H9 (cell line): ENCODE measurements around the gene ITPKB. TPM values are rescaled to one million over a fixed set of nuclear protein-coding genes. Genes with fewer than 3 reads are reported as not detected.

Source experiments
- DNase-seq: peaks from one replicate; pipeline ENCODE4 v3.0.0-alpha.2; 2017
- H2AFZ ChIP-seq: one replicate; pipeline ENCODE4 v1.6.1; 2013; ENCODE audit warnings: mild to moderate bottlenecking, low read length, control low read depth, moderate library complexity
- H2AK5ac ChIP-seq: 2 replicates; pipeline ENCODE4 v1.6.1; 2013; ENCODE audit warnings: low read length, control low read depth, mixed read lengths; ENCODE audit not compliant: insufficient read length
- H2BK120ac ChIP-seq: one replicate; pipeline ENCODE4 v1.6.1; 2013; ENCODE audit warnings: low read depth, mild to moderate bottlenecking, low read length, control low read depth, inconsistent platforms; ENCODE audit not compliant: poor library complexity, severe bottlenecking
- H2BK12ac ChIP-seq: 2 replicates; pipeline ENCODE4 v1.6.1; 2013; ENCODE audit warnings: low read length, control low read depth, mixed read lengths, low read depth; ENCODE audit not compliant: insufficient read length
- H2BK15ac ChIP-seq: 2 replicates; pipeline ENCODE4 v1.6.1; 2013; ENCODE audit warnings: low read depth, low read length, control low read depth
- H2BK20ac ChIP-seq: one replicate; pipeline ENCODE4 v1.6.1; 2013; ENCODE audit warnings: low read depth, mild to moderate bottlenecking, low read length, control low read depth, inconsistent platforms; ENCODE audit not compliant: poor library complexity, severe bottlenecking
- H2BK5ac ChIP-seq: 2 replicates; pipeline ENCODE4 v1.6.1; 2013; ENCODE audit warnings: low read length, control low read depth, mixed read lengths; ENCODE audit not compliant: insufficient read length
- H3K14ac ChIP-seq: 2 replicates; pipeline ENCODE4 v1.6.1; 2013; ENCODE audit warnings: low read length, control low read depth; ENCODE audit not compliant: insufficient read depth
- H3K18ac ChIP-seq: 2 replicates; pipeline ENCODE4 v1.6.1; 2013; ENCODE audit warnings: low read depth, mild to moderate bottlenecking, mixed read lengths, low read length, control low read depth; ENCODE audit not compliant: insufficient read length
- H3K23ac ChIP-seq: 2 replicates; pipeline ENCODE4 v1.6.1; 2013; ENCODE audit warnings: low read length, control low read depth, mixed read lengths, low read depth; ENCODE audit not compliant: insufficient read length
- H3K23me2 ChIP-seq: 2 replicates; pipeline ENCODE4 v1.6.1; 2013; ENCODE audit warnings: low read depth, mild to moderate bottlenecking, mixed read lengths, low read length, control low read depth; ENCODE audit not compliant: insufficient read length, poor library complexity, severe bottlenecking
- H3K27ac ChIP-seq: 2 replicates; pipeline ENCODE4 v1.5.1; 2013; ENCODE audit warnings: low read length, control low read depth, mixed read lengths, low read depth; ENCODE audit not compliant: insufficient read length
- H3K27me3 ChIP-seq: 2 replicates; pipeline ENCODE4 v1.6.1; 2013; ENCODE audit warnings: low read length, control low read depth, inconsistent platforms; ENCODE audit not compliant: insufficient read depth
- H3K4ac ChIP-seq: 2 replicates; pipeline ENCODE4 v1.6.1; 2013; ENCODE audit warnings: low read depth, mild to moderate bottlenecking, control low read depth, inconsistent platforms, low read length, moderate library complexity
- H3K4me1 ChIP-seq: 2 replicates; pipeline ENCODE4 v1.6.1; 2013; ENCODE audit warnings: low read length, control low read depth, inconsistent platforms; ENCODE audit not compliant: insufficient read depth
- H3K4me2 ChIP-seq: 2 replicates; pipeline ENCODE4 v1.6.1; 2013; ENCODE audit warnings: low read length, control low read depth, mixed read lengths; ENCODE audit not compliant: insufficient read length, insufficient read depth
- H3K56ac ChIP-seq: 2 replicates; pipeline ENCODE4 v1.6.1; 2013; ENCODE audit warnings: low read depth, mild to moderate bottlenecking, mixed read lengths, low read length, control low read depth; ENCODE audit not compliant: insufficient read length
- H3K79me1 ChIP-seq: 2 replicates; pipeline ENCODE4 v1.6.1; 2013; ENCODE audit warnings: low read depth, mild to moderate bottlenecking, moderate library complexity, low read length, control low read depth, inconsistent platforms; ENCODE audit not compliant: insufficient read depth, poor library complexity, severe bottlenecking
- H3K79me2 ChIP-seq: 2 replicates; pipeline ENCODE4 v1.6.1; 2013; ENCODE audit warnings: low read length, control low read depth, inconsistent platforms; ENCODE audit not compliant: insufficient read depth
- H3K9ac ChIP-seq: 2 replicates; pipeline ENCODE4 v1.6.1; 2013; ENCODE audit warnings: low read length, control low read depth, mixed read lengths; ENCODE audit not compliant: insufficient read length; ENCODE audit errors: extremely low read depth
- H3K9me3 ChIP-seq: one replicate; pipeline ENCODE4 v1.6.1; 2013; ENCODE audit warnings: low read depth, low read length, inconsistent platforms; ENCODE audit not compliant: control insufficient read depth
- H3T11ph ChIP-seq: one replicate; pipeline ENCODE4 v1.6.1; 2013; ENCODE audit warnings: mild to moderate bottlenecking, low read length, control low read depth, inconsistent platforms
- H4K20me1 ChIP-seq: one replicate; pipeline ENCODE4 v1.6.1; 2013; ENCODE audit not compliant: control insufficient read depth, insufficient read length, insufficient read depth
- H4K5ac ChIP-seq: 2 replicates; pipeline ENCODE4 v1.6.1; 2013; ENCODE audit warnings: low read depth, mild to moderate bottlenecking, mixed read lengths, low read length, control low read depth; ENCODE audit not compliant: insufficient read length
- H4K8ac ChIP-seq: replicated peaks from 2 replicates; pipeline ENCODE4 v1.6.1; 2013; ENCODE audit warnings: low read length, control low read depth, mixed read lengths, low read depth; ENCODE audit not compliant: insufficient read length
- H4K91ac ChIP-seq: 2 replicates; pipeline ENCODE4 v1.6.1; 2013; ENCODE audit warnings: low read depth, mild to moderate bottlenecking, moderate library complexity, mixed read lengths, low read length, control low read depth; ENCODE audit not compliant: insufficient read length
- H3K27ac Mint-ChIP-seq, 3 experiments: 2 replicates in 2 of 3; 3 replicates in 1 of 3; pipeline ENCODE4 v1.8.0; 2020 to 2021; ENCODE audit warnings: mixed read lengths in 3 of 3, mild to moderate bottlenecking in 1 of 3, moderate library complexity in 1 of 3
- H3K27me3 Mint-ChIP-seq: 2 replicates; pipeline ENCODE4 v1.8.0; 2021; ENCODE audit warnings: low read depth, mild to moderate bottlenecking, moderate library complexity, mixed read lengths
- H3K36me3 Mint-ChIP-seq, 3 experiments: 2 replicates in 2 of 3; 3 replicates in 1 of 3; pipeline ENCODE4 v1.8.0; 2020 to 2021; ENCODE audit warnings: low read depth in 3 of 3, mixed read lengths in 3 of 3; ENCODE audit not compliant: insufficient read depth in 1 of 3
- H3K4me1 Mint-ChIP-seq, 2 experiments: 2 replicates each; pipeline ENCODE4 v1.8.0; 2020; ENCODE audit warnings: mixed read lengths in 2 of 2
- H3K4me3 Mint-ChIP-seq, 2 experiments: 2 replicates in 1 of 2; 3 replicates in 1 of 2; pipeline ENCODE4 v1.8.0; 2020 to 2021; ENCODE audit warnings: mild to moderate bottlenecking in 2 of 2, mixed read lengths in 2 of 2, moderate library complexity in 1 of 2
- H3K9me3 Mint-ChIP-seq, 2 experiments: 2 replicates in 1 of 2; 3 replicates in 1 of 2; pipeline ENCODE4 v1.8.0; 2020; ENCODE audit warnings: mild to moderate bottlenecking in 2 of 2, mixed read lengths in 2 of 2, moderate library complexity in 1 of 2
- CTCF ChIP-seq: fragments of 200-600 bp; sonication (generic); conservative IDR thresholded peaks from 3 replicates; pipeline ENCODE4 v1.8.0; 2021; ENCODE audit warnings: antibody characterized with exemption, mild to moderate bottlenecking
- WGBS: extraction: QIAGEN DNeasy Blood & Tissue Kit; methylation state at CpG from one replicate; pipeline ENCODE4 v1.1.7; 2013; ENCODE audit warnings: missing lambda C conversion rate, low lambda C conversion rate, mixed read lengths; ENCODE audit not compliant: insufficient read length; ENCODE audit errors: extremely low coverage; 5-methylcytosine and 5-hydroxymethylcytosine counted together
- total RNA-seq: library from RNA; stranded (reverse); gene quantifications from 2 replicates; pipeline ENCODE4 v1.2.1, GENCODE V29; 2021

The ITPKB gene
- total RNA-seq, 1 experiment from 2014 or later, result 3.8 TPM

DNA sequence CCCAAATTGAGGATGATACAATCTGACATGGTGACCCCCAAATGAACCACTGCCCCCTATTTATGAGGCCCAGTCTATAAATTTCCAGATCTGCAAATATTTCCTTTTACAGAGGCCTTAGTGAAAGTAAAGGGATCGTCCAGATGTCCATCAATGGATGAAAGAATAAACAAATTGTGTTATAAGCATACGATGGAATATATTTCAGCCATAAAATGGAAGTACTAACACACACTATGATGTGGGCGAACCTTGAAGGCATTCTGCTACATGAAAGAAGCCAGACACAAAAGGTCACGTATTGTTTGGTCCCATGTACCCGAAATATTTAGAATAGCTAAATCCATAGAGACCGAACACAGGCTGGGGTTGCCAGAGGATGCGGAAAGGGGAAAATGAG, 48.6 kb upstream of the ITPKB start:
- H3K4me2 ChIP-seq, result no peak overlapping the region
- no peaks in the 10 kb centered on the region for H3K79me1 ChIP-seq
- H3K79me2 ChIP-seq, result no peaks in the 10 kb centered on the region
- H3K18ac ChIP-seq, result no peak overlapping the region
- no peak for TF ChIP-seq CTCF
- no peaks in the 10 kb centered on the region for H3K9me3 Mint-ChIP-seq
- no peak overlapping the region for H2BK5ac ChIP-seq
- H3K27ac Mint-ChIP-seq, result no peak overlapping the region
- H2AFZ ChIP-seq, result no peak overlapping the region
- no peaks in the 10 kb centered on the region for H3K27me3 ChIP-seq
- no peak overlapping the region for H3K4ac ChIP-seq
- no peak overlapping the region for H4K8ac ChIP-seq
- H3K27ac ChIP-seq, result no peak overlapping the region
- WGBS, result no CpG with 5 or more reads among the region's 7 CpGs
- no peaks in the 10 kb centered on the region for H3K36me3 Mint-ChIP-seq
- H2AK5ac ChIP-seq, result no peak overlapping the region
- no peak for DNase-seq
- peaks cover 4 to 8% of the 10 kb centered on the region in 2 experiments; a peak in 3 of 4 replicates for H3K4me1 Mint-ChIP-seq
- no peak overlapping the region for H4K5ac ChIP-seq
- H3K14ac ChIP-seq, result no peak overlapping the region
- H3K27me3 Mint-ChIP-seq, result peaks cover 1% of the 10 kb centered on the region; the same call in 1 of the 2 replicates
- no peak overlapping the region for H2BK120ac ChIP-seq
- H4K20me1 ChIP-seq, result no peaks in the 10 kb centered on the region
- no peak overlapping the region for H2BK12ac ChIP-seq
- H3K56ac ChIP-seq, result no peak overlapping the region
- H3K23ac ChIP-seq, result no peak overlapping the region
- no peak overlapping the region for H2BK20ac ChIP-seq
- H3K9ac ChIP-seq, result no peak overlapping the region
- no peaks in the 10 kb centered on the region for H3K4me1 ChIP-seq
- no peak overlapping the region for H3T11ph ChIP-seq
- H3K9me3 ChIP-seq, result no peaks in the 10 kb centered on the region
- H2BK15ac ChIP-seq, result no peak overlapping the region
- no peaks in the 10 kb centered on the region for H3K23me2 ChIP-seq
- no peak overlapping the region for H4K91ac ChIP-seq
- H3K4me3 Mint-ChIP-seq, result no peak overlapping the region
